T-helper 2 cell treated with Interferon-gamma antibody and Interleukin-4, amounts not matched to agents 5 μg/mL and 100 μg/mL, for 36 hours (primary cell): ENCODE data around the gene SAP30L.
A peak's percentile ranks its signal among the peaks of the same experiment; 100 is the strongest.

Experiments used
- DNase-seq: peaks from one replicate; pipeline ENCODE4 v3.0.0; 2021; ENCODE audit warnings: low spot score
- H3K27ac Mint-ChIP-seq: one replicate; pipeline ENCODE4 v1.8.0; 2021; ENCODE audit warnings: mild to moderate bottlenecking, mixed read lengths
- H3K27me3 Mint-ChIP-seq: one replicate; pipeline ENCODE4 v1.8.0; 2021; ENCODE audit warnings: low read depth, mixed read lengths
- H3K36me3 Mint-ChIP-seq: one replicate; pipeline ENCODE4 v1.8.0; 2021; ENCODE audit warnings: low read depth, mixed read lengths
- H3K4me1 Mint-ChIP-seq: one replicate; pipeline ENCODE4 v1.8.0; 2021; ENCODE audit warnings: low read depth, mixed read lengths
- H3K4me3 Mint-ChIP-seq: one replicate; pipeline ENCODE4 v1.8.0; 2022; ENCODE audit warnings: mild to moderate bottlenecking, moderate library complexity, mixed read lengths
- H3K9me3 Mint-ChIP-seq: one replicate; pipeline ENCODE4 v1.8.0; 2021; ENCODE audit warnings: mixed read lengths

SAP30L gene

GRCh38 chr5:154435226-154435625, 10.6 kb upstream of the SAP30L start:
- H3K36me3 Mint-ChIP-seq: peaks cover 56% of the 10 kb centered on the region
- no peaks in the 10 kb centered on the region for H3K4me1 Mint-ChIP-seq
- H3K27ac Mint-ChIP-seq: no peak overlapping the region
- H3K9me3 Mint-ChIP-seq: peaks cover 4% of the 10 kb centered on the region
- DNase-seq: no peak
- no peak overlapping the region for H3K4me3 Mint-ChIP-seq
- H3K27me3 Mint-ChIP-seq: no peaks in the 10 kb centered on the region

- DNase-seq: no peak
- H3K4me1 Mint-ChIP-seq: peaks cover 5% of the 10 kb centered on the region
Measured at GRCh38 chr5:154437281-154437965, 8.4 kb upstream of the SAP30L start.

GRCh38 chr5:154440540-154440939, 5.3 kb upstream of the SAP30L start:
- H3K4me1 Mint-ChIP-seq: peaks cover 16% of the 10 kb centered on the region
- no peak overlapping the region for H3K27ac Mint-ChIP-seq
- H3K36me3 Mint-ChIP-seq: peaks cover 57% of the 10 kb centered on the region
- H3K9me3 Mint-ChIP-seq: peaks cover 4% of the 10 kb centered on the region
- H3K4me3 Mint-ChIP-seq: no peak overlapping the region
- DNase-seq: no peak
- no peaks in the 10 kb centered on the region for H3K27me3 Mint-ChIP-seq

More at GRCh38 chr5:154437281-154437965, 8.4 kb upstream of the SAP30L start:
- Mint-ChIP-seq H3K27ac (no peak overlapping the region), H3K4me3 (no peak overlapping the region), H3K36me3 (peaks cover 63% of the 10 kb centered on the region), H3K27me3 (no peaks in the 10 kb centered on the region), H3K9me3 (peaks cover 4% of the 10 kb centered on the region)

GRCh38 chr5:154442801-154443200, 3.0 kb upstream of the SAP30L start:
- DNase-seq: no peak
- Mint-ChIP-seq H3K36me3 (peaks cover 43% of the 10 kb centered on the region), H3K4me3 (no peak overlapping the region), H3K27me3 (no peaks in the 10 kb centered on the region), H3K9me3 (no peaks in the 10 kb centered on the region), H3K4me1 (peaks cover 25% of the 10 kb centered on the region), H3K27ac (no peak overlapping the region)

- Mint-ChIP-seq H3K27me3 (no peaks in the 10 kb centered on the region), H3K27ac (peak overlapping the region; percentile 94), H3K36me3 (peaks cover 32% of the 10 kb centered on the region), H3K4me3 (peak overlapping the region; percentile 100), H3K4me1 (peaks cover 36% of the 10 kb centered on the region), H3K9me3 (no peaks in the 10 kb centered on the region)
- peak; percentile 9 for DNase-seq
Measured at GRCh38 chr5:154444556-154445421, 1.0 kb upstream of the SAP30L start.

GRCh38 chr5:154446195-154447088, 645 bp downstream of the SAP30L start:
- peaks cover 34% of the 10 kb centered on the region for H3K36me3 Mint-ChIP-seq

GRCh38 chr5:154447089-154447725, 1.4 kb downstream of the SAP30L start:
- H3K27me3 Mint-ChIP-seq: no peaks in the 10 kb centered on the region
- H3K4me3 Mint-ChIP-seq: peak overlapping the region; percentile 92
- peaks cover 31% of the 10 kb centered on the region for H3K36me3 Mint-ChIP-seq
- peak overlapping the region; percentile 78 for H3K27ac Mint-ChIP-seq
- no peak for DNase-seq
- peaks cover 44% of the 10 kb centered on the region for H3K4me1 Mint-ChIP-seq
- H3K9me3 Mint-ChIP-seq: no peaks in the 10 kb centered on the region

More at GRCh38 chr5:154446195-154447088, 645 bp downstream of the SAP30L start:
- Mint-ChIP-seq H3K27me3 (no peaks in the 10 kb centered on the region), H3K4me3 (peak overlapping the region; percentile 92), H3K4me1 (peaks cover 43% of the 10 kb centered on the region), H3K27ac (peak overlapping the region; percentile 78), H3K9me3 (no peaks in the 10 kb centered on the region)
- DNase-seq: peak; percentile 27

GRCh38 chr5:154449786-154450185, 4.0 kb downstream of the SAP30L start:
- no peak overlapping the region for H3K27ac Mint-ChIP-seq
- DNase-seq: no peak
- H3K9me3 Mint-ChIP-seq: no peaks in the 10 kb centered on the region
- H3K4me1 Mint-ChIP-seq: peaks cover 31% of the 10 kb centered on the region
- H3K4me3 Mint-ChIP-seq: no peak overlapping the region
- peaks cover 36% of the 10 kb centered on the region for H3K36me3 Mint-ChIP-seq
- no peaks in the 10 kb centered on the region for H3K27me3 Mint-ChIP-seq

GRCh38 chr5:154451957-154452356, 6.2 kb downstream of the SAP30L start:
- Mint-ChIP-seq H3K4me3 (no peak overlapping the region), H3K27ac (no peak overlapping the region), H3K27me3 (no peaks in the 10 kb centered on the region), H3K9me3 (no peaks in the 10 kb centered on the region), H3K4me1 (peaks cover 28% of the 10 kb centered on the region), H3K36me3 (peaks cover 44% of the 10 kb centered on the region)
- no peak for DNase-seq

GRCh38 chr5:154455585-154455984, 9.8 kb downstream of the SAP30L start:
- Mint-ChIP-seq H3K9me3 (no peaks in the 10 kb centered on the region), H3K36me3 (peaks cover 44% of the 10 kb centered on the region), H3K27ac (no peak overlapping the region)

GRCh38 chr5:154456540-154456939, 10.7 kb downstream of the SAP30L start:
- Mint-ChIP-seq H3K9me3 (no peaks in the 10 kb centered on the region), H3K27ac (no peak overlapping the region), H3K4me3 (no peak overlapping the region), H3K27me3 (no peaks in the 10 kb centered on the region), H3K36me3 (peaks cover 36% of the 10 kb centered on the region), H3K4me1 (peaks cover 2% of the 10 kb centered on the region)
- no peak for DNase-seq

More at GRCh38 chr5:154455585-154455984, 9.8 kb downstream of the SAP30L start:
- Mint-ChIP-seq H3K27me3 (no peaks in the 10 kb centered on the region), H3K4me3 (no peak overlapping the region), H3K4me1 (peaks cover 7% of the 10 kb centered on the region)
- DNase-seq: no peak

- H3K9me3 Mint-ChIP-seq: no peaks in the 10 kb centered on the region
- no peak overlapping the region for H3K27ac Mint-ChIP-seq
- no peaks in the 10 kb centered on the region for H3K27me3 Mint-ChIP-seq
- no peaks in the 10 kb centered on the region for H3K4me1 Mint-ChIP-seq
- DNase-seq: no peak
- H3K4me3 Mint-ChIP-seq: no peak overlapping the region
- H3K36me3 Mint-ChIP-seq: peaks cover 24% of the 10 kb centered on the region
Measured at GRCh38 chr5:154459015-154459414, 13.2 kb downstream of the SAP30L start.

- H3K4me1 Mint-ChIP-seq: no peaks in the 10 kb centered on the region
- DNase-seq: no peak
- H3K9me3 Mint-ChIP-seq: no peaks in the 10 kb centered on the region
- no peak overlapping the region for H3K4me3 Mint-ChIP-seq
- peaks cover 20% of the 10 kb centered on the region for H3K36me3 Mint-ChIP-seq
- H3K27ac Mint-ChIP-seq: no peak overlapping the region
- H3K27me3 Mint-ChIP-seq: no peaks in the 10 kb centered on the region
Measured at GRCh38 chr5:154460172-154460571, 14.4 kb downstream of the SAP30L start.
